SK-N-SH (cell line): ENCODE measurements around the gene HUNK. TPM values are rescaled to one million over a fixed set of nuclear protein-coding genes. Genes with fewer than 3 reads are reported as not detected.

Source experiments
- CTCF ChIA-PET: fragments of 300-600, 350-600 bp; formaldehyde crosslinking; extraction: SDS; loops from one replicate; lab custom pipeline; 2021; lab: Yijun Ruan, JAX
- POLR2A ChIA-PET: fragments of 350-600 bp; sonication (Branson Sonifier 250); formaldehyde crosslinking; extraction: SDS; loops from one replicate; lab custom pipeline; 2020; ENCODE audit warnings: antibody characterized with exemption, inconsistent platforms; lab: Yijun Ruan, JAX
- DNase-seq: peaks from one replicate; pipeline ENCODE4 v3.0.0; 2012
- H2AFZ ChIP-seq: fragments of 200-600 bp; sonication (generic); 2 replicates; pipeline ENCODE4 v1.8.1; 2016; ENCODE audit warnings: antibody characterized with exemption, mild to moderate bottlenecking, low read depth
- H3F3A ChIP-seq: fragments of 200-600 bp; sonication (generic); replicated peaks from 2 replicates; pipeline ENCODE3; 2016; ENCODE audit warnings: antibody characterized with exemption, mild to moderate bottlenecking; ENCODE audit not compliant: insufficient read depth
- H3K27ac ChIP-seq, 2 experiments: fragments of 200-500 bp in 1 of 2; fragments of 200-600 bp in 1 of 2; sonication (Bioruptor generic) in 1 of 2; sonication (generic), shearing (Covaris generic) in 1 of 2; 2 replicates each; pipeline versions ENCODE4 v1.5.1 to v1.6.1; 2014 to 2016; ENCODE audit warnings: low read depth in 2 of 2, inconsistent platforms in 1 of 2, low read length in 1 of 2, mild to moderate bottlenecking in 1 of 2, mixed read lengths in 1 of 2
- H3K27me3 ChIP-seq: fragments of 200-600 bp; sonication (generic), shearing (Covaris generic); 2 replicates; pipeline ENCODE4 v1.6.1; 2016; ENCODE audit warnings: mixed run types; ENCODE audit not compliant: insufficient read depth
- H3K36me3 ChIP-seq, 2 experiments: fragments of 200-500 bp in 1 of 2; fragments of 200-600 bp in 1 of 2; sonication (Bioruptor generic) in 1 of 2; sonication (generic) in 1 of 2; replicated peaks in 1 of 2; 2 replicates each; pipeline versions ENCODE3 to v1.5.1; 2014 to 2016; ENCODE audit warnings: low read length in 1 of 2, mild to moderate bottlenecking in 1 of 2; ENCODE audit not compliant: insufficient read depth in 2 of 2, control insufficient read depth in 1 of 2
- H3K4me1 ChIP-seq, 2 experiments: fragments of 200-500 bp in 1 of 2; fragments of 200-600 bp in 1 of 2; sonication (Bioruptor generic) in 1 of 2; sonication (generic), shearing (Covaris generic) in 1 of 2; 2 replicates each; pipeline versions ENCODE4 v1.5.1 to v1.6.1; 2014 to 2016; ENCODE audit warnings: low read depth in 1 of 2, low read length in 1 of 2, mixed run types in 1 of 2; ENCODE audit not compliant: insufficient read depth in 2 of 2, control insufficient read depth in 1 of 2
- H3K4me2 ChIP-seq: fragments of 200-600 bp; sonication (generic), shearing (Covaris generic); 2 replicates; pipeline ENCODE4 v1.6.1; 2017; ENCODE audit warnings: mixed run types
- H3K4me3 ChIP-seq, 2 experiments: fragments of 200-500 bp in 1 of 2; fragments of 200-600 bp in 1 of 2; sonication (Bioruptor generic) in 1 of 2; sonication (generic), shearing (Covaris generic) in 1 of 2; 2 replicates each; pipeline versions ENCODE4 v1.5.1 to v1.8.1; 2014 to 2016; ENCODE audit warnings: low read depth in 2 of 2, inconsistent platforms in 1 of 2, low read length in 1 of 2, mild to moderate bottlenecking in 1 of 2, mixed read lengths in 1 of 2, moderate library complexity in 1 of 2
- H3K79me2 ChIP-seq: fragments of 200-600 bp; sonication (generic); 2 replicates; pipeline ENCODE4 v1.8.1; 2017; ENCODE audit warnings: mild to moderate bottlenecking; ENCODE audit not compliant: insufficient read depth
- H3K9ac ChIP-seq: fragments of 200-600 bp; sonication (generic); 2 replicates; pipeline ENCODE4 v1.6.1; 2017; ENCODE audit warnings: mixed run types
- H3K9me2 ChIP-seq: fragments of 200-600 bp; sonication (generic); 2 replicates; pipeline ENCODE4 v1.6.1; 2017; ENCODE audit warnings: mixed run types
- H3K9me3 ChIP-seq: fragments of 200-600 bp; sonication (generic); 2 replicates; pipeline ENCODE4 v1.6.1; 2017; ENCODE audit warnings: mixed run types, mild to moderate bottlenecking, moderate library complexity
- H4K20me1 ChIP-seq: fragments of 200-600 bp; sonication (generic); 2 replicates; pipeline ENCODE4 v1.6.1; 2017; ENCODE audit warnings: mild to moderate bottlenecking, mixed run types; ENCODE audit not compliant: insufficient read depth
- CHD2 ChIP-seq: fragments of 150-350 bp; IDR thresholded peaks from 2 replicates; pipeline ENCODE4 v1.6.1; 2018; ENCODE audit warnings: low read length; ENCODE audit not compliant: partially characterized antibody
- CTCF ChIP-seq: fragments of 200-600 bp; sonication (generic); IDR thresholded peaks from 2 replicates; pipeline ENCODE4 v1.6.1; 2017; ENCODE audit warnings: antibody characterized with exemption, mild to moderate bottlenecking, moderate library complexity
- ELF1 ChIP-seq: IDR thresholded peaks from 2 replicates; pipeline ENCODE4 v1.4.0; 2012
- FOXJ3 ChIP-seq: sonication (generic); formaldehyde crosslinking; IDR thresholded peaks from 2 replicates; pipeline ENCODE4 v1.5.1; 2020; ENCODE audit warnings: mild to moderate bottlenecking, missing genetic modification reagents
- FOXM1 ChIP-seq: IDR thresholded peaks from 2 replicates; pipeline ENCODE4 v1.4.0; 2012; ENCODE audit warnings: low read depth, mild to moderate bottlenecking
- GABPA ChIP-seq: IDR thresholded peaks from 2 replicates; pipeline ENCODE4 v1.4.0; 2012; ENCODE audit warnings: low read depth, mild to moderate bottlenecking
- MEF2A ChIP-seq: IDR thresholded peaks from 2 replicates; pipeline ENCODE4 v1.4.0; 2012; ENCODE audit warnings: low read depth, borderline replicate concordance
- PBX3 ChIP-seq: IDR thresholded peaks from 2 replicates; pipeline ENCODE4; 2012
- RCOR1 ChIP-seq: fragments of 150-350 bp; IDR thresholded peaks from 2 replicates; pipeline ENCODE4 v1.6.1; 2017; ENCODE audit warnings: antibody characterized with exemption, low read length
- RXRA ChIP-seq: IDR thresholded peaks from 2 replicates; pipeline ENCODE4 v1.4.0; 2012; ENCODE audit warnings: low read depth, mild to moderate bottlenecking, borderline replicate concordance
- TCF12 ChIP-seq: IDR thresholded peaks from 2 replicates; pipeline ENCODE4 v1.4.0; 2012
- TEAD4 ChIP-seq: IDR thresholded peaks from 2 replicates; pipeline ENCODE4 v1.4.0; 2012; ENCODE audit warnings: mild to moderate bottlenecking, borderline replicate concordance; ENCODE audit not compliant: insufficient read depth
- USF1 ChIP-seq: IDR thresholded peaks from 2 replicates; pipeline ENCODE4 v1.4.0; 2012; ENCODE audit warnings: low read depth, borderline replicate concordance
- WGBS: methylation state at CpG from one replicate; pipeline ENCODE4 v1.1.6; 2017; ENCODE audit warnings: low lambda C conversion rate; 5-methylcytosine and 5-hydroxymethylcytosine counted together
- polyA plus RNA-seq, 3 experiments: library from polyadenylated mRNA; depleted of rRNA; stranded (reverse); fragments of >200 nt; gene quantifications; 2 replicates each; pipeline ENCODE4 v1.2.3, GENCODE V29; 2012
- TF ChIP-seq, protein P1 (sequence below): fragments of 150-350 bp; IDR thresholded peaks from 2 replicates; pipeline ENCODE4 v1.6.1; 2016; ENCODE audit warnings: mild to moderate bottlenecking, low read depth, low read length
- TF ChIP-seq, protein P2 (sequence below): IDR thresholded peaks from 2 replicates; pipeline ENCODE4 v1.6.1; 2012; ENCODE audit warnings: mild to moderate bottlenecking, low read depth, low read length, moderate library complexity

The HUNK gene
- polyA plus RNA-seq, 1 of the 3 experiments (the other 2 are of a cell fraction) = 0.31 TPM

- Histone ChIP-seq H3K27me3 (no peaks in the 10 kb centered on the region), H3K9me2 (no peaks in the 10 kb centered on the region), H3K79me2 (no peaks in the 10 kb centered on the region; the same call in 1 of the 2 replicates), H3K4me2 (no peak overlapping the region), H3K4me1 (peaks cover 0 to 11% of the 10 kb centered on the region in 2 experiments; a peak in 1 of 4 replicates), H2AFZ (no peak overlapping the region), H3F3A (no peaks in the 10 kb centered on the region), H3K36me3 (no peaks in the 10 kb centered on the region), H3K27ac (no peak overlapping the region), H3K9me3 (no peaks in the 10 kb centered on the region), H4K20me1 (no peaks in the 10 kb centered on the region), H3K9ac (no peak overlapping the region), H3K4me3 (no peak overlapping the region)
- ChIA-PET POLR2A (no interaction called here), CTCF (interaction anchor here (1.0 kb wide), 1 partner anchor 10 kb away, joined by 4 read pairs; no protein-coding TSS in a partner anchor)
- no peak for DNase-seq
- WGBS = 72% methylated on average over 7 of the region's 10 CpGs
- TF ChIP-seq TEAD4 (no peak), PBX3 (no peak), FOXJ3 (CRISPR knock-in tag) (no peak)
These were observed 6.4 kb downstream of the HUNK start for GRCh38 chr21:31879241-31879650.

DNA sequence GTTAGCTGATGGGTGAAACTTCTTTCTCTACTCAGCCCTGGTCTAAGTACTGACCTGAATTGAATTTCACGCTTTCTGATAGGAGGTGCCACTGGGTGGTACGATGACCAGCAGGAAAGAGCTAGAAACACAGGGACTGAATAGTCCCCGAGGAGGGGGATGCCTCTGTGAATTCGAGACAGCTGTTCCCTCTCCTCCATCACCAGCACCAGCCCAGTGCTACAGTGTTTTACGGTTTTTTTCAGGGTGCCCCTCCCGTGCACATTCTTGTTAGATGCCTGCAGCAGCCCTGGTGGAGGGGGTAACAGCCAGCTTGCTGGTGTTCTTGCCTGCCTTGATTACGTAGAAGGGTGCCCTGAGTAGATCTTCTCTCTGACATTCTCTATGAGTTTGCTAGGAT, 7.1 kb downstream of the HUNK start:
- H3K27ac ChIP-seq = no peak overlapping the region
- ChIA-PET POLR2A (no interaction called here), CTCF (interaction anchor here (1.0 kb wide), 1 partner anchor 9 kb away, joined by 4 read pairs; no protein-coding TSS in a partner anchor)
- H3K9me3 ChIP-seq = no peaks in the 10 kb centered on the region
- no peak overlapping the region for H3K4me3 ChIP-seq
- no peak for TF ChIP-seq TCF12
- TF ChIP-seq FOXM1 = no peak
- TF ChIP-seq ELF1 = no peak
- no peak for TF ChIP-seq RCOR1
- TF ChIP-seq GABPA = no peak
- TF ChIP-seq CHD2 = no peak
- TF ChIP-seq RXRA = no peak
- TF ChIP-seq, protein P1, sequence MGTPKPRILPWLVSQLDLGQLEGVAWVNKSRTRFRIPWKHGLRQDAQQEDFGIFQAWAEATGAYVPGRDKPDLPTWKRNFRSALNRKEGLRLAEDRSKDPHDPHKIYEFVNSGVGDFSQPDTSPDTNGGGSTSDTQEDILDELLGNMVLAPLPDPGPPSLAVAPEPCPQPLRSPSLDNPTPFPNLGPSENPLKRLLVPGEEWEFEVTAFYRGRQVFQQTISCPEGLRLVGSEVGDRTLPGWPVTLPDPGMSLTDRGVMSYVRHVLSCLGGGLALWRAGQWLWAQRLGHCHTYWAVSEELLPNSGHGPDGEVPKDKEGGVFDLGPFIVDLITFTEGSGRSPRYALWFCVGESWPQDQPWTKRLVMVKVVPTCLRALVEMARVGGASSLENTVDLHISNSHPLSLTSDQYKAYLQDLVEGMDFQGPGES = no peak
- H3K27me3 ChIP-seq = no peaks in the 10 kb centered on the region
- peaks cover 0 to 5% of the 10 kb centered on the region in 2 experiments; a peak in 1 of 4 replicates for H3K4me1 ChIP-seq
- DNase-seq = no peak
- H3K79me2 ChIP-seq = no peaks in the 10 kb centered on the region
- H3K9ac ChIP-seq = no peak overlapping the region
- no peak overlapping the region for H2AFZ ChIP-seq
- H3F3A ChIP-seq = no peaks in the 10 kb centered on the region
- H3K4me2 ChIP-seq = no peak overlapping the region
- WGBS = 77% methylated on average over 7 of the region's 7 CpGs
- H3K36me3 ChIP-seq = no peaks in the 10 kb centered on the region
- no peaks in the 10 kb centered on the region for H3K9me2 ChIP-seq
- H4K20me1 ChIP-seq = no peaks in the 10 kb centered on the region

DNA sequence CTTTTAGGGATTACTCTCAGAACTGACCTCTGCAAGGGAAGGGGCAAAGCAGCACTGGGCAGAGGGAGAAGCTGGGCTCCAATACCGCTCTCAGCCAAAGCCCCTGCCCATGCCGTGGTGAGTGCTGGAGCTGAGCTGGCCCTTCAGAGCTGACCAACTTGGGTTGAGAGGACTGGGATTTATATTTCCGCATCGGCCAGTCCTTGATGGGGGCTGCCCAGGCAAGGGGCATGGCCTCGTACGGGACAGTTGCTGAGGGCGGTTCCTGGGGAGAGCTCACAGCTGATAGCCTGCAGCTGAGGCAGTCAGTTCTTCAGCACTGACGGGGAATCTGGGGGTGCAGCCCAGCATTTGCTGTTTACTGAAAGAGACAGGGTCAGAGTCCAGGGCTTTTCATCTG, 8.0 kb downstream of the HUNK start:
- no peak overlapping the region for H3K9ac ChIP-seq
- no peak for DNase-seq
- no peaks in the 10 kb centered on the region for H3F3A ChIP-seq
- ChIA-PET POLR2A (no interaction called here), CTCF (no interaction called here)
- no peaks in the 10 kb centered on the region; a peak in 1 of 4 replicates for H3K4me1 ChIP-seq
- H3K79me2 ChIP-seq = no peaks in the 10 kb centered on the region
- H3K9me3 ChIP-seq = no peaks in the 10 kb centered on the region
- H3K4me3 ChIP-seq = no peak overlapping the region
- H2AFZ ChIP-seq = no peak overlapping the region
- no peaks in the 10 kb centered on the region for H3K27me3 ChIP-seq
- no peaks in the 10 kb centered on the region for H3K9me2 ChIP-seq
- WGBS = 87% methylated on average over 5 of the region's 8 CpGs
- TF ChIP-seq, protein P2, sequence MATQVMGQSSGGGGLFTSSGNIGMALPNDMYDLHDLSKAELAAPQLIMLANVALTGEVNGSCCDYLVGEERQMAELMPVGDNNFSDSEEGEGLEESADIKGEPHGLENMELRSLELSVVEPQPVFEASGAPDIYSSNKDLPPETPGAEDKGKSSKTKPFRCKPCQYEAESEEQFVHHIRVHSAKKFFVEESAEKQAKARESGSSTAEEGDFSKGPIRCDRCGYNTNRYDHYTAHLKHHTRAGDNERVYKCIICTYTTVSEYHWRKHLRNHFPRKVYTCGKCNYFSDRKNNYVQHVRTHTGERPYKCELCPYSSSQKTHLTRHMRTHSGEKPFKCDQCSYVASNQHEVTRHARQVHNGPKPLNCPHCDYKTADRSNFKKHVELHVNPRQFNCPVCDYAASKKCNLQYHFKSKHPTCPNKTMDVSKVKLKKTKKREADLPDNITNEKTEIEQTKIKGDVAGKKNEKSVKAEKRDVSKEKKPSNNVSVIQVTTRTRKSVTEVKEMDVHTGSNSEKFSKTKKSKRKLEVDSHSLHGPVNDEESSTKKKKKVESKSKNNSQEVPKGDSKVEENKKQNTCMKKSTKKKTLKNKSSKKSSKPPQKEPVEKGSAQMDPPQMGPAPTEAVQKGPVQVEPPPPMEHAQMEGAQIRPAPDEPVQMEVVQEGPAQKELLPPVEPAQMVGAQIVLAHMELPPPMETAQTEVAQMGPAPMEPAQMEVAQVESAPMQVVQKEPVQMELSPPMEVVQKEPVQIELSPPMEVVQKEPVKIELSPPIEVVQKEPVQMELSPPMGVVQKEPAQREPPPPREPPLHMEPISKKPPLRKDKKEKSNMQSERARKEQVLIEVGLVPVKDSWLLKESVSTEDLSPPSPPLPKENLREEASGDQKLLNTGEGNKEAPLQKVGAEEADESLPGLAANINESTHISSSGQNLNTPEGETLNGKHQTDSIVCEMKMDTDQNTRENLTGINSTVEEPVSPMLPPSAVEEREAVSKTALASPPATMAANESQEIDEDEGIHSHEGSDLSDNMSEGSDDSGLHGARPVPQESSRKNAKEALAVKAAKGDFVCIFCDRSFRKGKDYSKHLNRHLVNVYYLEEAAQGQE = no peak
- no peak for TF ChIP-seq USF1
- TF ChIP-seq MEF2A = no peak
- no peak for TF ChIP-seq CTCF
- TF ChIP-seq, all 33 proteins: peak for 0
- Histone ChIP-seq H4K20me1 (no peaks in the 10 kb centered on the region), H3K36me3 (no peaks in the 10 kb centered on the region), H3K4me2 (no peak overlapping the region), H3K27ac (no peak overlapping the region)
